Adipocyte (in vitro differentiated cells): ENCODE results near the gene TENM4.

Experiments
- DNase-seq: peaks from one replicate; pipeline ENCODE4 v3.0.0-alpha.2; 2015; ENCODE audit warnings: low read depth
- H3K27me3 ChIP-seq: replicated peaks from 2 replicates; pipeline ENCODE4 v1.7.0; 2013; ENCODE audit warnings: mild to moderate bottlenecking, low read length, moderate library complexity; ENCODE audit not compliant: control insufficient read depth, insufficient read depth
- H3K36me3 ChIP-seq: 2 replicates; pipeline ENCODE4 v1.7.0; 2013; ENCODE audit warnings: low read length, mild to moderate bottlenecking, moderate library complexity; ENCODE audit not compliant: control insufficient read depth, insufficient read depth, severe bottlenecking
- H3K4me1 ChIP-seq: 2 replicates; pipeline ENCODE4 v1.7.0; 2013; ENCODE audit warnings: mild to moderate bottlenecking, low read length, moderate library complexity; ENCODE audit not compliant: control insufficient read depth, insufficient read depth
- H3K4me3 ChIP-seq: 2 replicates; pipeline ENCODE4 v1.7.0; 2013; ENCODE audit warnings: mild to moderate bottlenecking, low read length, moderate library complexity
- H3K9ac ChIP-seq: 2 replicates; pipeline ENCODE4 v1.7.0; 2013; ENCODE audit warnings: mild to moderate bottlenecking, low read length, moderate library complexity
- H3K9me3 ChIP-seq: 2 replicates; pipeline ENCODE4 v1.7.0; 2013; ENCODE audit warnings: mild to moderate bottlenecking, low read length, moderate library complexity; ENCODE audit not compliant: control insufficient read depth

TENM4 gene

DNA sequence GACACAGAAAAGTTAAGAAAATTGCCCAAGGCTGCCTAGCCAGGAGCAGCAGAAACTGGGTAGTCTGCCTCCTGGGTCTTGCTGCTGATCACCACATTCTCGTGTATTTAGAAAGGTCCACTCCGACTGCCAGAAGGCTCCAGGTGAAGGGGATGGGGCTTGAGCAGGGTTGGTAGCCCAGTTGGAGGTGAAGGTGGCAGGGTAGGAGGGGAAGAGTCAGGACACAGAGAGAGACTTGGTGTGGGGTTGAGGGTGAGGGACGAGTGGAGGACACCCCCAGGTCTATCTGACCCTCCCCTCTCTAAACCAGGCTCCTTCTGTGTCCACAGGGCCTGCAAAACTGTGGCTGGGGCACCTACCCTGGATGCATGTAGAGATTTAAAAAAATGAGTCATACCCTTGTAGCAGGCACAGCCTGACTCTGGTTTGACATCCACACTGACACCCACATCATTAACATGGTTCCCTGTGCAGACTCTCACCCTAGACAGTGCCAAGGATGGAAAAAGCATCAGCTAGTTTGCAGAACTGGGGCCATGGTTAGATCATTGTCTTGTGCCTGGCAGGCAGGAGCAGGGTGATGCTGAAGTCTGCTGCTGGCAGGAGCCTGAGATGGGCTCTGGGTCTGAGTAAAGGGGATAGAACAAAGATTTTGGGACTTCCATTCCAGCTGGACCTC lies 273.2 kb downstream of the TENM4 start:
- Histone ChIP-seq H3K4me1 (peaks cover 32% of the 10 kb centered on the region), H3K36me3 (no peaks in the 10 kb centered on the region), H3K9ac (no peak overlapping the region), H3K9me3 (no peaks in the 10 kb centered on the region), H3K27me3 (no peaks in the 10 kb centered on the region), H3K4me3 (no peak overlapping the region)
- DNase-seq, result no peak

- peaks cover 29% of the 10 kb centered on the region for H3K4me1 ChIP-seq
- H3K9me3 ChIP-seq, result no peaks in the 10 kb centered on the region
- no peak overlapping the region for H3K4me3 ChIP-seq
- no peak overlapping the region for H3K9ac ChIP-seq
- no peaks in the 10 kb centered on the region for H3K27me3 ChIP-seq
- H3K36me3 ChIP-seq, result no peaks in the 10 kb centered on the region
- DNase-seq, result no peak
Observed at GRCh38 chr11:79165908-79166307, 274.9 kb downstream of the TENM4 start.

DNA sequence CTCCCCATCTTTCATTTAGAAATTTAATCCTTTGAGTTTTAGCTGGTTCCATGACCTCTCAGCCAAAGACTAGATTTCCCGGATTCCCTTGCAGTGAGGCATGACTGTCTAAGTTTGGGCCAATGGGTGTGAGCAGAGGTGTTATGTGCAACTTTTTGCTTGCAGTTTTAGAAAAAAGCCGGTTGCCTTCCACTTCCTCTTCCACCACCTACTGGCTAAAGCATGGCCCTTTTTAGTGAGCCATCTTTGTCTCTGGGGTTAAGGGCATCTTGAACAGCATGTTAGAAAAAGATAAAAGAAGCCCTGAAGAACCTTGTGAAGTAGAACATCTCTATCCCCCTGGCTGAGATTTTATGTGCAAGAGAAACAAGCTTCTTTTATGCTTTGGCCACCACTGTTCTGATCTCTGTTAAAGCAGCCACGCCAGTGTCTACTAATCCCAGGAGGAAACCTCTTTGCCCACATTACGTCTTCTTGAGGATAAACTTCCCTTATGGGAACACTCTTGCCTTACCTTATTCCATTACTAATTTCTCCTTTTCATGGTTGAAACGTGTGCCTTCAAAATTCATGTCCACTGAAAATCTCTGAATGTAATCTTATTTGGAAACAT lies 279.9 kb downstream of the TENM4 start:
- H3K36me3 ChIP-seq, result no peaks in the 10 kb centered on the region
- DNase-seq, result no peak

GRCh38 chr11:79159657-79160450 lies 281.0 kb downstream of the TENM4 start:
- no peak overlapping the region for H3K4me3 ChIP-seq
- DNase-seq, result no peak
- H3K36me3 ChIP-seq, result no peaks in the 10 kb centered on the region
- no peaks in the 10 kb centered on the region for H3K27me3 ChIP-seq
- peaks cover 8% of the 10 kb centered on the region for H3K4me1 ChIP-seq
- no peak overlapping the region for H3K9ac ChIP-seq
- no peaks in the 10 kb centered on the region for H3K9me3 ChIP-seq

More for the DNA sequence above, 279.9 kb downstream of the TENM4 start:
- Histone ChIP-seq H3K27me3 (no peaks in the 10 kb centered on the region), H3K4me1 (peaks cover 8% of the 10 kb centered on the region), H3K9ac (no peak overlapping the region), H3K4me3 (no peak overlapping the region), H3K9me3 (no peaks in the 10 kb centered on the region)

DNA sequence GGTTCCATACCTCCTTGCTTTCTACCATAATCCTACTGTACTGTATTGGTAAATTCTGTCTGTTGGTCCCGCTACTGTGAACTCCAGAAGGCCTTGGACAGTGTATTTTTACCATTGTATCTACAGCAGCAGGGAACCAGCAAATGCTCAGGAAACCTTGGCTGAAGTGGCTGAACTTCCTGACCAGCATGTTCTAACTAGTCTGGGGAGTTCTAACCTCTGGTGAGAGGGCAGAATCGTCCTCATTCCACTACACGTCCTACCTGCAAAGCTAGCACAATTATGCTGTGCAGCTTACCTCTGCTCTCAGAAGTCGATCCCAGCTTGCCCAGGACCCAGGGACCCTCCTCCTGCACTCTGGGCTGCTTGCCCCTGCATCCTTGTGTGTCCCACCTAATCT lies 283.1 kb downstream of the TENM4 start:
- H3K27me3 ChIP-seq, result no peaks in the 10 kb centered on the region
- H3K36me3 ChIP-seq, result no peaks in the 10 kb centered on the region
- H3K9ac ChIP-seq, result no peak overlapping the region
- DNase-seq, result no peak
- H3K4me1 ChIP-seq, result peaks cover 8% of the 10 kb centered on the region
- H3K4me3 ChIP-seq, result no peak overlapping the region
- no peaks in the 10 kb centered on the region for H3K9me3 ChIP-seq

GRCh38 chr11:79156031-79156430 lies 284.8 kb downstream of the TENM4 start:
- Histone ChIP-seq H3K36me3 (no peaks in the 10 kb centered on the region), H3K4me1 (peaks cover 8% of the 10 kb centered on the region), H3K4me3 (no peak overlapping the region), H3K9me3 (no peaks in the 10 kb centered on the region), H3K9ac (no peak overlapping the region), H3K27me3 (no peaks in the 10 kb centered on the region)
- DNase-seq, result no peak

DNA sequence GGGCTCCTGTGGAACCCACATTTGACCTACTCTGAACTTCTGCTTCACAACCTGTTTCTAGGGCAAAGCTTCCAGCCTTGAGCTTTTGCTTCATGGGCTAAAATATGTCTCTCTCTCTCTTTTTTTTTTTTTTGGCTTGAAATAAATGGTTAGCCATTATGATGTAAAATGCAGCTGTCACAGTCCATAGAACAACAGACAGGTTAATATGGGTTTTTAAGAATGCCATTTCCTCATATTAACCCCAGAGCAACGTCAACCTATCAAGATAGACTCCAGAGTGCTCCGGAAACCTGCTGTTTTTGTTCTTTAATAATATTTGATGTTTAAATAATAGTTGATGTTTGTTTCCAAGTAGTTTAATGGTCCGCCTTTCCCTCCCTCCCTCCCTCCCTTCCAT lies 285.6 kb downstream of the TENM4 start:
- DNase-seq, result no peak
- Histone ChIP-seq H3K4me1 (peaks cover under 1% of the 10 kb centered on the region), H3K27me3 (no peaks in the 10 kb centered on the region), H3K4me3 (no peak overlapping the region), H3K9me3 (no peaks in the 10 kb centered on the region), H3K9ac (no peak overlapping the region), H3K36me3 (no peaks in the 10 kb centered on the region)

DNA sequence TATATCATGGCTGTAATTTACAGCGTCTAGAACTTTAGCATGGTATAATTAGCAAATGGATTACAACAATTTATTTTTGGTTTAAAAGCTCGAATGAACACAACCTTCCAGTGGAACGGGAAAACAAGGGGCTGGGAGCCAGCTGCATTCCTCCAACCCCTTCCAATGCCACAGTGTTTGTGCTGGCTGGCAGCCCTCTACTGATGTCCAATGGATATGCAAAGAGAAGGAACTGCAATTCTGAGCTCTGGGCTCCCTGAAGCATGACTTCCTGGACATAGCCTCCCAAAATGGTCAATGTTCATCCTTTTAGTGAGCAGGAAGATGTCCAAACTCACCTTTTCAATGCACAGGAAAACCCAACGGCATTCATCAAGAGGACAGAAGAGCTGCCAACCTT lies 288.3 kb downstream of the TENM4 start:
- H3K9me3 ChIP-seq, result no peaks in the 10 kb centered on the region
- H3K9ac ChIP-seq, result no peak overlapping the region
- DNase-seq, result no peak
- no peaks in the 10 kb centered on the region for H3K36me3 ChIP-seq
- H3K4me3 ChIP-seq, result no peak overlapping the region
- H3K4me1 ChIP-seq, result no peaks in the 10 kb centered on the region
- no peaks in the 10 kb centered on the region for H3K27me3 ChIP-seq

DNA sequence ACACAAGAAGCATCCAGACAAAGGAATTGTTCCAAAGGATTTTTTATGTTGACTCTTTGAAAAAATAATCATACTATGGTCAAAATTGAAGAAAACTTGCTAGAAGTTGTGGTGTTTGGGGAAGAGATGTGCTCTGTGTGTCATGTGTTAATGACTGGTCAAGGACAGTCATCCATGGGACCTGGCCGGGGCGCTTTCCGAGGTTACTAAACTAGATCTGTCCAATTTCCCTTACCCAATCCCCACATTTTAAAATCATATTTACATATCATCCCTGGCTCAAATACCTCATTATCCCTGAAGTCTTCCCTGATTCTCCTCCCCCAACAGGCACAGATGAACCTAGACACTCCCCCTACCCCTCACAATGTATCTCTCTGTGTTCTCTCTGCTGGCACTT lies 289.4 kb downstream of the TENM4 start:
- Histone ChIP-seq H3K9me3 (no peaks in the 10 kb centered on the region), H3K9ac (no peak overlapping the region), H3K36me3 (peaks cover 3% of the 10 kb centered on the region), H3K4me3 (no peak overlapping the region), H3K4me1 (no peaks in the 10 kb centered on the region), H3K27me3 (no peaks in the 10 kb centered on the region)
- DNase-seq, result no peak

- Histone ChIP-seq H3K4me3 (no peak overlapping the region), H3K27me3 (no peaks in the 10 kb centered on the region)
- no peak for DNase-seq
Observed at GRCh38 chr11:79150966-79151365, 289.9 kb downstream of the TENM4 start.

DNA sequence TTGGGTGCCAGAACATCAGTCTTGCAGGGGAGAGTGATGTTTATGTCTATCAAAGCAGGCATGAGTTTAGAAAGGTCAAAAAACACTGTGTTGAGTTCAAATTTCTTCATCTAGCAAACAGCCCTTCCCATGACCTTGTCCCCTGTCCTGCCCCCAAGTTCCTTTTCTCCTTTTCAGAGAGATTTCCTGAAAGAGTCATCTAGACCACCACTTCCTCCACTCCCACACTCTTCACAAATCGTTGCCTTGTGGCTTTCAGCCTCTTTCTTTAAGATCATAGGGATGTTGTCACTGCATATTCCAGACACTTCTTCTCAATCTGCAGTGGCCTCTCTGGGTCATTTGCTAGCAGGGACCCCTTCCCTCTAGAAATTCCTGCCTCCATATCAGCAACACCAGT lies 290.5 kb downstream of the TENM4 start:
- H3K4me3 ChIP-seq, result no peak overlapping the region
- H3K27me3 ChIP-seq, result no peaks in the 10 kb centered on the region
- no peaks in the 10 kb centered on the region for H3K9me3 ChIP-seq
- no peak for DNase-seq
- H3K4me1 ChIP-seq, result no peaks in the 10 kb centered on the region
- H3K36me3 ChIP-seq, result peaks cover 3% of the 10 kb centered on the region
- no peak overlapping the region for H3K9ac ChIP-seq

More at GRCh38 chr11:79150966-79151365, 289.9 kb downstream of the TENM4 start:
- Histone ChIP-seq H3K9me3 (no peaks in the 10 kb centered on the region), H3K4me1 (no peaks in the 10 kb centered on the region), H3K9ac (no peak overlapping the region), H3K36me3 (peaks cover 3% of the 10 kb centered on the region)
